ENCODE results near the gene PRR13. TPM values are rescaled to one million over a fixed set of nuclear protein-coding genes. Genes with fewer than 3 reads are reported as not detected.
"Not testable (repeated sequence)": the region's sequence is repeated elsewhere in the genome, so short reads cannot be mapped to it uniquely, and the experiment has no call there.

Gene PRR13
- total and polyA plus RNA-seq, 7 donors, result 46.7 to 955 (median 68.1) TPM

- TF ChIP-seq CTCF (IDR thresholded peaks at IDR 0.05) (no peak), POLR2AphosphoS5 (IDR thresholded peaks at IDR 0.05) (no peak), EP300 (IDR thresholded peaks at IDR 0.05) (no peak), POLR2A (IDR thresholded peaks at IDR 0.05) (no peak)
- intact Hi-C loops (cut with DNase I), result no loop called here
- WGBS, 2 donors, result 33 to 83% methylated on average over 4 of the region's 4 CpGs
- H3K4me1 ChIP-seq, result peaks cover 2 to 30% (median 19%) of the 10 kb centered on the region in 4 donors
- no peak for DNase-seq
- H3K27me3 ChIP-seq, result no peaks in the 10 kb centered on the region
- no peak overlapping the region for H3K4me3 ChIP-seq
- peaks cover 0 to 51% (median 11%) of the 10 kb centered on the region in 4 donors for H3K36me3 ChIP-seq
- no peak overlapping the region for H3K27ac ChIP-seq
- no peaks in the 10 kb centered on the region for H3K9me3 ChIP-seq
These were observed 2.4 kb downstream of the PRR13 start for GRCh38 chr12:53443955-53444354.

- H3K9me3 ChIP-seq; H3K27ac ChIP-seq; H3K4me3 ChIP-seq; DNase-seq; intact Hi-C loops (cut with DNase I); H3K27me3 ChIP-seq: not testable (repeated sequence)
- peaks cover 2 to 30% (median 19%) of the 10 kb centered on the region in 4 donors for H3K4me1 ChIP-seq
- 69 to 88% methylated on average over 11 of the region's 11 CpGs for WGBS, 2 donors
- H3K36me3 ChIP-seq, result peaks cover 0 to 51% (median 11%) of the 10 kb centered on the region in 4 donors
These were observed 3.2 kb downstream of the PRR13 start for GRCh38 chr12:53444593-53445325.

- H3K4me1 ChIP-seq, result peaks cover 0 to 26% (median 22%) of the 10 kb centered on the region in 4 donors
- DNase-seq, result no peak
- H3K4me3 ChIP-seq, result no peak overlapping the region
- TF ChIP-seq POLR2A (IDR thresholded peaks at IDR 0.05) (no peak), POLR2AphosphoS5 (IDR thresholded peaks at IDR 0.05) (no peak)
- H3K27me3 ChIP-seq, result no peaks in the 10 kb centered on the region
- peak overlapping the region in 2 of 4 donors; percentile 94 to 97 for H3K27ac ChIP-seq
- 93 to 96% methylated on average over 7 of the region's 7 CpGs for WGBS, 2 donors
- H3K9me3 ChIP-seq, result no peaks in the 10 kb centered on the region
- intact Hi-C loops (cut with DNase I), result loop anchor here (2.0 to 5.0 kb wide), 2 partner anchors 41 to 58 kb away; no protein-coding TSS in a partner anchor
- H3K36me3 ChIP-seq, result peaks cover 14 to 46% (median 20%) of the 10 kb centered on the region in 4 donors
These were observed 9.4 kb downstream of the PRR13 start for GRCh38 chr12:53450936-53451335.

GRCh38 chr12:53451661-53452158 lies 10.2 kb downstream of the PRR13 start, which contains the start of gene PCBP2:
TSS of gene PCBP2 (plus strand) at chr12:53452102. CDS start at chr12:53454801, 2,699 bp downstream.
- peak within 1 kb of the TSS; percentile 65 to 76 (median 70) for H3K4me3 ChIP-seq
- peaks cover 20 to 46% (median 25%) of the 10 kb centered on the region in 4 donors for H3K36me3 ChIP-seq
- TF ChIP-seq EP300 (IDR thresholded peaks at IDR 0.05) (peak in 2 of 4 donors; percentile 47 to 48), POLR2AphosphoS5 (IDR thresholded peaks at IDR 0.05) (peak; percentile 91 to 96 (median 94)), POLR2A (IDR thresholded peaks at IDR 0.05) (peak; percentile 32 to 37), CTCF (IDR thresholded peaks at IDR 0.05) (peak; percentile 77 to 97 (median 95))
- WGBS, 2 donors, result 0 to 1% methylated on average over 32 of the region's 32 CpGs
- H3K9me3 ChIP-seq, result no peaks in the 10 kb centered on the region
- DNase-seq, result peak; percentile 99
- peaks cover 0 to 26% (median 22%) of the 10 kb centered on the region in 4 donors for H3K4me1 ChIP-seq
- peak within 1 kb of the TSS; percentile 90 to 98 (median 96) for H3K27ac ChIP-seq
- intact Hi-C loops (cut with DNase I), result loop anchor here (2.0 to 5.0 kb wide), 2 partner anchors 41 to 57 kb away; no protein-coding TSS in a partner anchor
- no peaks in the 10 kb centered on the region for H3K27me3 ChIP-seq

- Histone ChIP-seq H3K4me1 (peaks cover 0 to 26% (median 22%) of the 10 kb centered on the region in 4 donors), H3K36me3 (peaks cover 27 to 46% (median 29%) of the 10 kb centered on the region in 4 donors), H3K27ac (peak overlapping the region; percentile 90 to 98 (median 96)), H3K4me3 (peak overlapping the region; percentile 65 to 76 (median 70)), H3K27me3 (no peaks in the 10 kb centered on the region), H3K9me3 (no peaks in the 10 kb centered on the region)
- WGBS, 2 donors, result 1% methylated on average over 73 to 81 of the region's 82 CpGs
- TF ChIP-seq CTCF (IDR thresholded peaks at IDR 0.05), result peak in 1 of 4 experiments; percentile 20
- TF ChIP-seq EP300 (IDR thresholded peaks at IDR 0.05), result peak in 1 of 4 donors; percentile 31
- TF ChIP-seq POLR2AphosphoS5 (IDR thresholded peaks at IDR 0.05), result peak in 3 of 4 donors; percentile 43 to 68 (median 44)
- no peak for TF ChIP-seq POLR2A (IDR thresholded peaks at IDR 0.05)
- DNase-seq, result peak; percentile 95
- intact Hi-C loops (cut with DNase I), result loop anchor here (5.0 kb wide), 1 partner anchor 40 kb away; no protein-coding TSS in a partner anchor
These were observed 10.9 kb downstream of the PRR13 start for GRCh38 chr12:53452159-53453077.
